ENCODE results near the gene EHD4. TPM values are rescaled to one million over a fixed set of nuclear protein-coding genes. Genes with fewer than 3 reads are reported as not detected.

The EHD4 gene
- total and polyA plus RNA-seq, 2 experiments from 2014 or later, result 27.3 to 34.7 TPM

GRCh38 chr15:41989573-41990242 lies 17.4 kb upstream of the EHD4 start:
- Histone ChIP-seq H3K9me3 (ENCODE audit: low read depth) (no peaks in the 10 kb centered on the region), H2AFZ (no peak overlapping the region), H3K79me2 (no peaks in the 10 kb centered on the region), H3K36me3 (replicated peaks; ENCODE audit: insufficient read depth, low read depth) (no peaks in the 10 kb centered on the region), H3K9me2 (replicated peaks; ENCODE audit: insufficient read depth) (no peaks in the 10 kb centered on the region), H3K4me1 (ENCODE audit: insufficient read depth) (no peaks in the 10 kb centered on the region), H3K4me3 (no peak overlapping the region), H4K20me1 (ENCODE audit: insufficient read depth, poor library complexity, severe bottlenecking) (no peaks in the 10 kb centered on the region), H3K27ac (no peak overlapping the region), H3K4me2 (no peak overlapping the region), H3K27me3 (no peaks in the 10 kb centered on the region)
- TF ChIP-seq EZH2phosphoT487 (IDR thresholded peaks at IDR 0.05; ENCODE audit: low read depth, severe bottlenecking, unreplicated experiment) (no peak), CTCF (IDR thresholded peaks at IDR 0.05; ENCODE audit: poor library complexity) (peak; percentile 97)
- DNase-seq (ENCODE audit: low spot score), result peak; percentile 88
- WGBS (ENCODE audit: low lambda C conversion rate, missing lambda C conversion rate), result 31% methylated on average over 9 of the region's 9 CpGs

- no peak for DNase-seq (ENCODE audit: low spot score)
These were observed 16.7 kb upstream of the EHD4 start for GRCh38 chr15:41988896-41989572.

GRCh38 chr15:41987925-41988275 lies 15.5 kb upstream of the EHD4 start:
- WGBS (ENCODE audit: low lambda C conversion rate, missing lambda C conversion rate), result 80% methylated on average over 5 of the region's 11 CpGs
- TF ChIP-seq EZH2phosphoT487 (IDR thresholded peaks at IDR 0.05; ENCODE audit: low read depth, severe bottlenecking, unreplicated experiment) (no peak), EZH2 (IDR thresholded peaks at IDR 0.05; ENCODE audit: borderline replicate concordance) (no peak), CTCF (IDR thresholded peaks at IDR 0.05; ENCODE audit: poor library complexity) (no peak)
- no peaks in the 10 kb centered on the region for H3K9me3 ChIP-seq (ENCODE audit: low read depth)
- H3K36me3 ChIP-seq (replicated peaks; ENCODE audit: insufficient read depth, low read depth), result no peaks in the 10 kb centered on the region
- no peaks in the 10 kb centered on the region for H3K4me1 ChIP-seq (ENCODE audit: insufficient read depth)
- no peaks in the 10 kb centered on the region for H3K9me2 ChIP-seq (replicated peaks; ENCODE audit: insufficient read depth)
- H3K4me2 ChIP-seq, result no peak overlapping the region
- H4K20me1 ChIP-seq (ENCODE audit: insufficient read depth, poor library complexity, severe bottlenecking), result no peaks in the 10 kb centered on the region
- no peak overlapping the region for H2AFZ ChIP-seq
- H3K4me3 ChIP-seq, result no peak overlapping the region
- H3K79me2 ChIP-seq, result no peaks in the 10 kb centered on the region
- H3K27me3 ChIP-seq, result no peaks in the 10 kb centered on the region
- DNase-seq (ENCODE audit: low spot score), result no peak
- no peak overlapping the region for H3K27ac ChIP-seq

More at GRCh38 chr15:41988896-41989572, 16.7 kb upstream of the EHD4 start:
- Histone ChIP-seq H3K4me1 (ENCODE audit: insufficient read depth) (no peaks in the 10 kb centered on the region), H3K4me3 (no peak overlapping the region), H3K27ac (no peak overlapping the region), H3K36me3 (replicated peaks; ENCODE audit: insufficient read depth, low read depth) (no peaks in the 10 kb centered on the region), H3K27me3 (no peaks in the 10 kb centered on the region), H2AFZ (no peak overlapping the region), H4K20me1 (ENCODE audit: insufficient read depth, poor library complexity, severe bottlenecking) (no peaks in the 10 kb centered on the region), H3K79me2 (no peaks in the 10 kb centered on the region), H3K9me3 (ENCODE audit: low read depth) (no peaks in the 10 kb centered on the region), H3K9me2 (replicated peaks; ENCODE audit: insufficient read depth) (no peaks in the 10 kb centered on the region), H3K4me2 (no peak overlapping the region)
- 82% methylated on average over 20 of the region's 21 CpGs for WGBS (ENCODE audit: low lambda C conversion rate, missing lambda C conversion rate)
- TF ChIP-seq EZH2phosphoT487 (IDR thresholded peaks at IDR 0.05; ENCODE audit: low read depth, severe bottlenecking, unreplicated experiment), result no peak
- TF ChIP-seq EZH2 (IDR thresholded peaks at IDR 0.05; ENCODE audit: borderline replicate concordance), result no peak
- TF ChIP-seq CTCF (IDR thresholded peaks at IDR 0.05; ENCODE audit: poor library complexity), result no peak

Data from hepatocyte (in vitro differentiated cells).